GM12873 (cell line): ENCODE data around the gene ARHGAP44.
A peak's percentile ranks its signal among the peaks of the same experiment; 100 is the strongest.

Experiments
- TF ChIP-seq, protein P1 (sequence below): IDR thresholded peaks from 2 replicates; pipeline ENCODE4 v1.5.1; 2012; ENCODE audit warnings: low read depth, mild to moderate bottlenecking, moderate library complexity, low read length, control low read depth; ENCODE audit not compliant: insufficient read depth; ENCODE audit errors: missing control alignments

ARHGAP44 gene

DNA sequence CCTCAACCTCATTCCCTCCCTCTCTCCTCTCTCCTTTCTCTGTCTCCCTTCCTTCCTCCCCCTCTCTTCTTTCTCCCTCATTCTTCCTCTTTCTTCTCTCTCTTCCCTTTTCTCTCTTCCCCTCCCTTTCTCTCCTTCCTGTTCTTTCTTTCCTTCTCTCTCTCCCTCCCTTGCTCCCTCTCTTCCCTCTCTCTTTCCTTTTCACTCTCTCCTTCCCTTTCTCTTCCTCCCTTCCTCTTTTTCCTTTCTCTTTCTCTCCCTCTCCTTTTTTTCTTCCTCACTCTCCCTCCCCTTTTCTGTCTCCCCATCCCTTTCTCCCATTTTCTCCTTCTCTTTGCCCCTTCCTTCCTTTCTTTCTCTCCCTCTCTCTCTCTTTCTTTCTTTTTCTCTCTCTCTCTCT is 236.4 kb downstream of the ARHGAP44 start:
- TF ChIP-seq, protein P1, sequence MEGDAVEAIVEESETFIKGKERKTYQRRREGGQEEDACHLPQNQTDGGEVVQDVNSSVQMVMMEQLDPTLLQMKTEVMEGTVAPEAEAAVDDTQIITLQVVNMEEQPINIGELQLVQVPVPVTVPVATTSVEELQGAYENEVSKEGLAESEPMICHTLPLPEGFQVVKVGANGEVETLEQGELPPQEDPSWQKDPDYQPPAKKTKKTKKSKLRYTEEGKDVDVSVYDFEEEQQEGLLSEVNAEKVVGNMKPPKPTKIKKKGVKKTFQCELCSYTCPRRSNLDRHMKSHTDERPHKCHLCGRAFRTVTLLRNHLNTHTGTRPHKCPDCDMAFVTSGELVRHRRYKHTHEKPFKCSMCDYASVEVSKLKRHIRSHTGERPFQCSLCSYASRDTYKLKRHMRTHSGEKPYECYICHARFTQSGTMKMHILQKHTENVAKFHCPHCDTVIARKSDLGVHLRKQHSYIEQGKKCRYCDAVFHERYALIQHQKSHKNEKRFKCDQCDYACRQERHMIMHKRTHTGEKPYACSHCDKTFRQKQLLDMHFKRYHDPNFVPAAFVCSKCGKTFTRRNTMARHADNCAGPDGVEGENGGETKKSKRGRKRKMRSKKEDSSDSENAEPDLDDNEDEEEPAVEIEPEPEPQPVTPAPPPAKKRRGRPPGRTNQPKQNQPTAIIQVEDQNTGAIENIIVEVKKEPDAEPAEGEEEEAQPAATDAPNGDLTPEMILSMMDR, result no peak

DNA sequence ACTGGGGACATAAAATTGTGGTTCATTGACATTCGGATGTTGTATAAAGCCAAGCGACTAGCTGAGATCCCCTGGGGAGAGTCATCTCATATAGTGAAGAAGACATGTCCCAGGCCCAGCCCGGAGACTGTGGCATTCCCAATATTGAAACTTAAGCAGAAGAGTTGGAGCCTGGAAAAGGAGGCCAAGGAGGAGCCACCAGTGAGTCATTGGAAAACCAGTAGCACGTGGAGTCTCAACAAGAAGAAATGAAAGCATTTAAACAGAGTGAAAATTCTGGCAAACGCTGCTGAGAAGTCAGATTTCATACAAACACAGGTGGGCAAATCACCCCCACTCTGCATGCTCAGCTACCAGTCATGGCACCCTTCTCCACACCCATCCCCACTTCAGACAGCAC is 237.9 kb downstream of the ARHGAP44 start:
- TF ChIP-seq, protein P1, result no peak

DNA sequence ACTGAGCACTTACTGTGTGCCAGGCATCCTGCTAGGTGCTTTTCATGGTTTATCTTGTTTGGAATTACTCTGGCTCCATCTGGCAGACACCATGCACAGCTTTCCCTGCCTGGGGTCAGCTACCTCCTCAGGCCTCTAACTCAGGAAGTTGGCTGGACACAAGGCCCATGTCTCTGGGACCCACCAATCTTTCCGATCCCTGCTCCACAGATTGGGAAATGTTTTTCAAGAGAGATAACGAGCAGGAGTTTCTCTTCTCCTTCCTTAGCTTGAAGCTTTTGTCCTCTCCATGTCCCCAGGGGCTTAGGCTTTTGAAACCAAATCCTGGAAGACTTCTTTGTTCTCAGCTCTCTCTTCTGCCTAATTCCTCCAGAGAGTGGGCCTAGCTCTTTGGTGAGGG is 240.0 kb downstream of the ARHGAP44 start:
- TF ChIP-seq, protein P1, result no peak

DNA sequence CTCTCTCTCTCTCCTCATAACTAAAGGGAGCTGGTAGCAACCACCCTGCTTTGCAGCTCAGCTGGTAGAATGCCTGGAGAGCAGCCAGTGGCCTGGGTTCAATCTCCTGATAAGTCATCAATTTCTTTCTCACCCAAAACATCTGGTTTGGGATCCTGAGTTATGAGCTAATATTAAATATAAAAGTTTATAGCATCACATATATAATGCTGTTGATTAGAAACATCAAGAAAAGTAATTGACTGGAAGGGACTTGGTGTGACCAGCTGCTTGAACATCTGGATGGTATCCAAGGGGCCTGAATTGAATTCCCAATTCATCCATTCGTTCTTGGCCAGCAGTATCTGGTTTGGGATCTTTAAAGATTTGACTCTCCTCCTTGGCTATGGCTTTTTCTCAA is 240.8 kb downstream of the ARHGAP44 start:
- TF ChIP-seq, protein P1, result no peak

DNA sequence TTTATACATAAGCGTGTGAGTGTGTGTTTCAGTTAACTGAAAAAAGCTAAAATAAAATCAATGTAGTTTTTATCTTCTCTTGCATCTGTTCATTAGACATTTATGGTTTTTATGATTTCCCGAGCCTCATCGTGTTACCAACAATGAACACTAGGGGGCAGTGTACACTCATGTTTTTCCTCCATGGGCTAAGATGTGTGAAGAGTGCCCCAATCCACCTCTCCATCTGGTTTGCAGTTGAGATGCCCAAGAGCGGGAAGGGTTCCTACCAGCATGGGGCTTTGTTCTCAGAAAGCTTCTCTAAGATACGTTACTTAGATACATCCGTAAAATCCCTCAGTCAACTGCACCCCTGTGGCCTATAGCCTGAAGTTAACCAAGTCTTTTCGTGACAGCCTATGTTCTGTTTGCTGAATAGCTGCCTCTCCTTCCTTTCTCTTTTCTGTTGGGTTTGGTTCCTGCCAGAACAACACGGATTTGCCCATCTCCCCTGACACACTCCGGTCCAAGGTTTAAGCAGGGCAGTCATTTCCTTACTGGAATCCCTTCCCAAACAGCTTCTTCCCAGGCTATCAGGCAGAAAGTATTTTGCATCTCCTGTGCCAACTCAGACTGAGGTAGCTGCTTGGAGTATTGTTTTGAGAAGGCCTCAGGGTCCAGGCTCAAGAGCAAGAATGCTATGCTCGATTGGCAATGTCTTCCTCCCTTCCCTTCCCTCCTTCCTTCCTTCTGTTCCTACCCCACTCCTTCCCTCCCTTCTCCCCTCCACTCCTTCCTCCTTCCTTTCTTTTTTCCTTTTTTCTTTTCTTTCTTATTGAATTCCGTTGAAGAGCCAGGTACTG is 241.4 kb downstream of the ARHGAP44 start:
- TF ChIP-seq, protein P1, result peak; percentile 72

DNA sequence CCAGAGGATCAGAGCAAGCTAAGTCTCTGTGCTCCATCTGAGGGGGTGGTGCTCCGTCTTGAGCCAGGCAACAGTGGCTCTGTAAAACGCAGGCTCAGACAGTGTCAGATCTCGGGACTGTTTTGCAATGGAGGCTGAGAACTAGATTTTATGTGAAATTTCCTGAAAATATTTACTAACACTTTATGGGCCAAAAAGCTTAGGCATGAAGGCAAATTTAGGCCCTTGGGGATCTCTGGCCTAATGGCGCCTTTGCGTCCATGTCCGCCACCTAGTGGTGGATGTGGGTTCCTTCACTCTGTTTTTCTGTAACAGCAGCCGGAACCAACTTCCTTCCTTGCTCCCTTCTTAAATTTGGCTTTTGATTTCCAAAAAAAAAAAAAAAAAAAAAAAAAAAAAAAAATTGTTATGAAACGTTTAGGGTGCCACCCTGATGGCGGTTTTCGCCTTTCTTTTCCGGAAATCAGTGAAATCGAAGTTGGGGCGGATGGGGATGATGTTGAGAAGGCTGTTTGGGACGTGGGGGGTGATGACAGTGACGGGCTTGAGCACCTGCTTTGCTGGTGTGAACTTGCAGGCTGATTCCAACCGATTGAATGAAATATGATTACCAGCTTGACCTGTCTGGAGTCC is 242.5 kb downstream of the ARHGAP44 start:
- TF ChIP-seq, protein P1, result peak; percentile 88

DNA sequence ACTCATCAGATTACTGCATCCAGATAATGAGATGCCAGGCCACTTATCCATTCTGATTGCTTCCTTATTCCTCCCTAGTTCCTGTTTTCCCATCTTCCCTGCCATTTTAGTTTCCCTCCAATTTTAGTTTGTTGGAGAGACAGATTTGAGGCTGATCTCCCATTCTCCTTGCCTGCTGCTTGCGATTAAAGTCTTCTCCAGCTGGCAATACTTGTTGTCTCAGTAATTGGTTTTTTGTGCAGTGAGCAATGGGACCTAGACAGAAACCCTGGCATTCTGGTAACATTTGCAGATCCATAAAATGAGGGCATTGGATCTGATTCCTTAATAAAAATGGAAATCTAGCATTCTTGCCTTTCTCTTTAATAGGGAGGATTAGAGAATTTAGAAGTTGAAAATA is 246.1 kb downstream of the ARHGAP44 start:
- TF ChIP-seq, protein P1, result no peak
